ENCODE results near the gene GALK1.

The GALK1 gene

GRCh38 chr17:75712446-75712845, 52.5 kb downstream of the GALK1 start:
- no peak overlapping the region for H3K14ac ChIP-seq (ENCODE audit: low read length)
- DNase-seq (ENCODE audit: low spot score) = no peak
- H2BK5ac ChIP-seq (ENCODE audit: low read length) = no peak overlapping the region
- no peak overlapping the region for H2AK5ac ChIP-seq (ENCODE audit: low read depth, low read length)
- H3K79me1 ChIP-seq (ENCODE audit: low read depth, low read length) = no peaks in the 10 kb centered on the region
- no peaks in the 10 kb centered on the region for H3K4me1 ChIP-seq (ENCODE audit: control insufficient read depth in 2 of 2, insufficient read depth in 1 of 2, low read depth in 1 of 2, low read length in 2 of 2)
- no peak overlapping the region for H3K4ac ChIP-seq (ENCODE audit: low read length)
- H2BK15ac ChIP-seq (ENCODE audit: low read length) = no peak overlapping the region
- H2BK120ac ChIP-seq (ENCODE audit: low read depth, low read length) = no peak overlapping the region
- no peak overlapping the region for H3K23ac ChIP-seq (ENCODE audit: low read depth, low read length, poor library complexity)
- H3K9ac ChIP-seq (ENCODE audit: low read depth, low read length, poor library complexity) = no peak overlapping the region
- H3K4me3 ChIP-seq (ENCODE audit: low read length in 2 of 2) = no peak overlapping the region
- no peak overlapping the region for H3K27ac ChIP-seq (replicated peaks; ENCODE audit: low read length)
- peaks cover 2 to 14% of the 10 kb centered on the region in 2 donors for H3K36me3 ChIP-seq (replicated peaks in 1 of 2; ENCODE audit: control insufficient read depth in 2 of 2, insufficient read depth in 2 of 2, low read length in 2 of 2)
- WGBS, 2 donors (ENCODE audit: extremely low coverage in 2 of 2, insufficient read length in 2 of 2, insufficient replicate concordance in 1 of 2) = no CpG with 5 or more reads among the region's 2 CpGs
- no peak overlapping the region for H4K91ac ChIP-seq (ENCODE audit: low read depth, low read length, poor library complexity)
- no peaks in the 10 kb centered on the region for H3K9me3 ChIP-seq (replicated peaks in 1 of 2; ENCODE audit: control insufficient read depth in 2 of 2, insufficient read depth in 1 of 2, low read depth in 1 of 2, low read length in 2 of 2)
- no peak overlapping the region for H4K8ac ChIP-seq (ENCODE audit: low read depth, low read length)
- no peak overlapping the region for H3K18ac ChIP-seq (ENCODE audit: low read length)
- H2AFZ ChIP-seq (ENCODE audit: low read length) = no peak overlapping the region
- no peak overlapping the region for H3K4me2 ChIP-seq (ENCODE audit: insufficient read depth, low read length, poor library complexity, severe bottlenecking)
- no peak overlapping the region for H2BK12ac ChIP-seq (ENCODE audit: low read length)
- H3K27me3 ChIP-seq (ENCODE audit: control insufficient read depth in 3 of 3, insufficient read depth in 3 of 3, low read depth in 1 of 3, low read length in 3 of 3) = no peaks in the 10 kb centered on the region
